Duodenal mucosa (tissue), 2 donors: ENCODE data around the gene FAT2.
"Not testable (repeated sequence)": the region's sequence is repeated elsewhere in the genome, so short reads cannot be mapped to it uniquely, and the experiment has no call there.

Experiments
- H3K27ac ChIP-seq: one replicate; pipeline ENCODE4 v1.7.0; 2013; ENCODE audit warnings: low read depth, low read length
- H3K27me3 ChIP-seq, 2 donors: one replicate each; pipeline ENCODE4 v1.7.0; 2013; ENCODE audit warnings: low read length in 2 of 2, control low read depth in 1 of 2; ENCODE audit not compliant: insufficient read depth in 2 of 2, control insufficient read depth in 1 of 2
- H3K36me3 ChIP-seq, 2 donors: one replicate each; pipeline ENCODE4 v1.7.0; 2013; ENCODE audit warnings: low read length in 2 of 2, control low read depth in 1 of 2; ENCODE audit not compliant: insufficient read depth in 2 of 2, control insufficient read depth in 1 of 2
- H3K4me1 ChIP-seq, 2 donors: one replicate each; pipeline ENCODE4 v1.7.0; 2013; ENCODE audit warnings: low read length in 2 of 2, control low read depth in 1 of 2; ENCODE audit not compliant: insufficient read depth in 2 of 2, control insufficient read depth in 1 of 2
- H3K4me3 ChIP-seq, 2 donors: one replicate each; pipeline ENCODE4 v1.7.0; 2013; ENCODE audit warnings: low read length in 2 of 2, low read depth in 1 of 2
- H3K9ac ChIP-seq, 2 donors: one replicate each; pipeline ENCODE4 v1.7.0; 2013; ENCODE audit warnings: low read length in 2 of 2, low read depth in 1 of 2
- H3K9me3 ChIP-seq, 2 donors: one replicate each; pipeline ENCODE4 v1.7.0; 2013; ENCODE audit warnings: low read length in 2 of 2, control low read depth in 1 of 2; ENCODE audit not compliant: control insufficient read depth in 1 of 2

Gene FAT2

DNA sequence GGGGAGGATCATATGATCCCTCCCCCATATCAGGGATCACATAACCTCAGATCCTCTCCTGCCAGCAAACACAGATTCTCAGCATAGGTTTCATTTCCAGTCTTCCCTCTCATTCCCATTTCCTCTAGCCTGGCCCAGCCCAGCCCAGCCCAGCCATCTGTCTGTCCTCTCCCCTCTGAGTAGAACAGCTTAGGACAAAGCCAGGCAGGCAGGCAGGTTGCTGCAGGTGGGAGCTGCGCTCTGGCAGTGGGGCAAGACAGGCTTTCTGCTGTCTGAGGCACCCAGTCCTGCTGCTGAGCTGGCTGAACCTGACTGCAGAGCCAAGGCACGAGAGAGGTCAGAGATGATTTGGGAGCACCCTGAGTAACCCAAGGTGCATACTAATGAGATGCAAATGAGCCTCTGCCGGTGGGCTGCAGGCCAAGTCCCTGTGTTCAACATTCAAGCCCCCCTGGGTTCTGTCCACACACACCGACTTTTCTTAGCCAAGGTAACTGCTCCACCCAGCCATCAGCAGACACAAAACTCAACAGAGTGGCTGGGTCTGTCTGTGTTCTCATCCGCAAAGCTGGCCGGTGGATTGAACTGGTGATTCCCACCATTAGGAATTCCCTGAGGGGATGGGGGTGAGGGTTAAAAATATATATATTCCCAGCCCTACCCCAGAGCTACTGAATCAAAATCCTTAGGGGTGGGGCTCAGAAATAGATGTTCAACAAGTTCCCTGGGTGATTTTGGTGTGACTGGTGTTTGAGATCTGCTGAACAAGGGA lies 9.1 kb downstream of the FAT2 start:
- Histone ChIP-seq H3K27ac (no peak overlapping the region), H3K4me1 (no peaks in the 10 kb centered on the region), H3K9ac (no peak overlapping the region), H3K4me3 (no peak overlapping the region), H3K9me3 (no peaks in the 10 kb centered on the region), H3K36me3 (no peaks in the 10 kb centered on the region), H3K27me3 (no peaks in the 10 kb centered on the region)

- no peak overlapping the region for H3K27ac ChIP-seq
Measured at GRCh38 chr5:151581347-151581746, 9.8 kb downstream of the FAT2 start.

DNA sequence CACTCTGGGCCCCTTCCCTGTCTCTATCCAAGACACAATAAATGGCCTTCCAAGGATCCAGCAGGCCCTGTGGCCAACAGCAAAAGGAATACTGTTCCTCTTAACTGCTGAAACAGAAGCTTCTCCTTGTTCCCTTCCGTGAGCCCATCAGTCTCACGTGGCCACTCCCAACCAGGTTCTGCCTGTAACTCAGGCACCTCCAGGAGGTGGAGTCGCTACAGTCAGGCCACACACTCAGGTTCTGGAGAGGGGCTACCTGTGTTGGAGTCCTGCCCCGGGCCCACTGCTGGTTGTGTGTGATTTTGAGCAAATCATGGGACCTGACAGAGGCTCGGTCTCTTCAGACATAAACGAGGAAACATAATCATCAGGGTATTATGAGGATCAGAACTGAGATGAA lies 10.3 kb downstream of the FAT2 start:
- no peaks in the 10 kb centered on the region for H3K9me3 ChIP-seq
- H3K4me3 ChIP-seq: no peak overlapping the region
- H3K36me3 ChIP-seq: no peaks in the 10 kb centered on the region
- no peaks in the 10 kb centered on the region for H3K27me3 ChIP-seq
- H3K4me1 ChIP-seq: no peaks in the 10 kb centered on the region
- no peak overlapping the region for H3K9ac ChIP-seq
- no peak overlapping the region for H3K27ac ChIP-seq

More at GRCh38 chr5:151581347-151581746, 9.8 kb downstream of the FAT2 start:
- Histone ChIP-seq H3K9me3 (no peaks in the 10 kb centered on the region), H3K9ac (no peak overlapping the region), H3K36me3 (no peaks in the 10 kb centered on the region), H3K4me3 (no peak overlapping the region), H3K4me1 (no peaks in the 10 kb centered on the region), H3K27me3 (no peaks in the 10 kb centered on the region)

DNA sequence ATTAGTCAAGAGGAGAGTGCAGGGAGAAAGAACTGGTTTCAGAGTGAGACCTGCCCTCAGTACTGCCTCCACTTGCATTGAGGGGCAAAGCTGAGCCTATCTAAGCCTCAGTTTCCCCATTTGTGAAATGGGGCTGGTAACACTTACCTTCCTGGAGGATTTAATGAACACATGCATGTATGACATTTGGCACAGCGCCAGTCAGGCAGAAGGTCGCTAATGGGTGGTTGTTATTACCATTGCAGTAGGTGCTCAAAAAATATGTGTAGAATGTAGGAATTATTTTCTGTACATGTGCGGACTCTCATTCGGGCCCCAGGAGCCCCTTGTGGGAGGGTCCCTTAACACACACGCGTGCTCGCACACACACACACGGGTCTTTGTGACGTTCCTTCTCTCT lies 10.9 kb downstream of the FAT2 start:
- Histone ChIP-seq H3K4me3 (no peak overlapping the region), H3K9ac (no peak overlapping the region), H3K27ac (no peak overlapping the region), H3K9me3 (no peaks in the 10 kb centered on the region), H3K36me3 (no peaks in the 10 kb centered on the region), H3K4me1 (no peaks in the 10 kb centered on the region), H3K27me3 (no peaks in the 10 kb centered on the region)

GRCh38 chr5:151579146-151579545 lies 12.0 kb downstream of the FAT2 start:
- H3K9me3 ChIP-seq, H3K4me1 ChIP-seq, H3K4me3 ChIP-seq, H3K27me3 ChIP-seq, H3K36me3 ChIP-seq, H3K27ac ChIP-seq, H3K9ac ChIP-seq: not testable (repeated sequence)

- no peaks in the 10 kb centered on the region for H3K9me3 ChIP-seq
- H3K9ac ChIP-seq: no peak overlapping the region
- no peaks in the 10 kb centered on the region for H3K36me3 ChIP-seq
- H3K4me3 ChIP-seq: no peak overlapping the region
- no peaks in the 10 kb centered on the region for H3K4me1 ChIP-seq
- H3K27ac ChIP-seq: no peak overlapping the region
- no peaks in the 10 kb centered on the region for H3K27me3 ChIP-seq
Measured at GRCh38 chr5:151578326-151579025, 12.7 kb downstream of the FAT2 start.

- H3K27me3 ChIP-seq: no peaks in the 10 kb centered on the region
- H3K9ac ChIP-seq: no peak overlapping the region
Measured at GRCh38 chr5:151577566-151577965, 13.6 kb downstream of the FAT2 start.

DNA sequence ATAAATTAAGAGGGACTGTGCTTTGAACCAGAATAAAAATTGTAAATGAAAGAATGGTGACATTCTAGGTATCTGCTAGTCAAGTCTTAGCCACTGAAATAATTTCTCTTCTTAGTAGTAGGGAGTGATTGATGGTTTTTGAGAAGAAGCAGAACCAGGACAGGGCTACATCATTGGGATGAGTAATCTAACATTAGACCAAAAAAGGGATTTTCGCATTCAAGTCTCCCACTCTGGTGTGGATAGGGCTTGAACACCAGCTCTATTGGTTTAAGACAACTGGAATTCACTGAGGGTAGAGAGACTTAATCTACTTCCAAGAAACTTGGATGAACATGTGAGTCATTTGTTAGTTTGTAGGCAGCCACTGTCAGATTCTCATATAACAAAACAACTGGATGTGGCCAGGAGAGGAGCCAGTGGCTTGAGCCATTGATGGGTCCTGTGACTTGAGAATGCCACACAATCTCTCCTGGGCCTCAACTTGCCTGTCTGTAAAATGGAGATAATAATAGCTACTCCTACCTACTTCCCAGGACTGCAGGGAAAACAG lies 16.6 kb downstream of the FAT2 start:
- no peak overlapping the region for H3K9ac ChIP-seq
- no peak overlapping the region for H3K4me3 ChIP-seq
- no peaks in the 10 kb centered on the region for H3K27me3 ChIP-seq
- H3K9me3 ChIP-seq: no peaks in the 10 kb centered on the region
- no peaks in the 10 kb centered on the region for H3K36me3 ChIP-seq
- H3K4me1 ChIP-seq: no peaks in the 10 kb centered on the region
- no peak overlapping the region for H3K27ac ChIP-seq

More at GRCh38 chr5:151577566-151577965, 13.6 kb downstream of the FAT2 start:
- H3K4me1 ChIP-seq: no peaks in the 10 kb centered on the region
- H3K9me3 ChIP-seq: no peaks in the 10 kb centered on the region
- H3K27ac ChIP-seq: no peak overlapping the region
- H3K4me3 ChIP-seq: no peak overlapping the region
- H3K36me3 ChIP-seq: no peaks in the 10 kb centered on the region

GRCh38 chr5:151572657-151573368 lies 18.3 kb downstream of the FAT2 start:
- Histone ChIP-seq H3K27me3 (no peaks in the 10 kb centered on the region), H3K9me3 (no peaks in the 10 kb centered on the region), H3K4me3 (no peak overlapping the region), H3K27ac (no peak overlapping the region), H3K4me1 (no peaks in the 10 kb centered on the region), H3K36me3 (no peaks in the 10 kb centered on the region), H3K9ac (no peak overlapping the region)
